ENCODE measurements around the gene FAM89A. TPM values are rescaled to one million over a fixed set of nuclear protein-coding genes. Genes with fewer than 3 reads are reported as not detected.
A peak's percentile ranks its signal among the peaks of the same experiment; 100 is the strongest.
"Not testable (repeated sequence)": the region's sequence is repeated elsewhere in the genome, so short reads cannot be mapped to it uniquely, and the experiment has no call there.

The FAM89A gene
- total RNA-seq, 1 donor from 2014 or later = 14.1 TPM

GRCh38 chr1:231047529-231047928, 7.5 kb upstream of the FAM89A start:
- not testable (repeated sequence) for H3K4me3 ChIP-seq (ENCODE audit: low read length in 3 of 3)

GRCh38 chr1:231046730-231047395, 6.8 kb upstream of the FAM89A start:
- H3K36me3 ChIP-seq (ENCODE audit: control insufficient read depth in 3 of 3, insufficient read depth in 3 of 3, low read length in 3 of 3) = no peaks in the 10 kb centered on the region
- no peaks in the 10 kb centered on the region for H3K4me1 ChIP-seq (ENCODE audit: control insufficient read depth in 3 of 3, insufficient read depth in 3 of 3, low read length in 3 of 3)
- H3K4me3 ChIP-seq (ENCODE audit: low read length in 3 of 3) = no peak overlapping the region
- no peak overlapping the region for H3K27ac ChIP-seq (ENCODE audit: low read depth, low read length)
- peaks cover 0 to 8% (median 4%) of the 10 kb centered on the region in 3 donors for H3K9me3 ChIP-seq (ENCODE audit: control insufficient read depth in 3 of 3, low read length in 3 of 3)
- H3K9ac ChIP-seq (ENCODE audit: low read depth in 1 of 3, low read length in 3 of 3) = no peak overlapping the region
- peaks cover 0 to 5% (median 0%) of the 10 kb centered on the region in 3 donors for H3K27me3 ChIP-seq (ENCODE audit: control insufficient read depth in 3 of 3, insufficient read depth in 3 of 3, low read length in 3 of 3)

More at GRCh38 chr1:231047529-231047928, 7.5 kb upstream of the FAM89A start:
- not testable (repeated sequence) for H3K27me3 ChIP-seq (ENCODE audit: control insufficient read depth in 3 of 3, insufficient read depth in 3 of 3, low read length in 3 of 3); H3K4me1 ChIP-seq (ENCODE audit: control insufficient read depth in 3 of 3, insufficient read depth in 3 of 3, low read length in 3 of 3); H3K9me3 ChIP-seq (ENCODE audit: control insufficient read depth in 3 of 3, low read length in 3 of 3); H3K27ac ChIP-seq (ENCODE audit: low read depth, low read length); H3K36me3 ChIP-seq (ENCODE audit: control insufficient read depth in 3 of 3, insufficient read depth in 3 of 3, low read length in 3 of 3); H3K9ac ChIP-seq (ENCODE audit: low read depth in 1 of 3, low read length in 3 of 3)

- not testable (repeated sequence) for H3K4me1 ChIP-seq (ENCODE audit: control insufficient read depth in 3 of 3, insufficient read depth in 3 of 3, low read length in 3 of 3); H3K27me3 ChIP-seq (ENCODE audit: control insufficient read depth in 3 of 3, insufficient read depth in 3 of 3, low read length in 3 of 3); H3K4me3 ChIP-seq (ENCODE audit: low read length in 3 of 3); H3K9me3 ChIP-seq (ENCODE audit: control insufficient read depth in 3 of 3, low read length in 3 of 3); H3K27ac ChIP-seq (ENCODE audit: low read depth, low read length); H3K9ac ChIP-seq (ENCODE audit: low read depth in 1 of 3, low read length in 3 of 3); H3K36me3 ChIP-seq (ENCODE audit: control insufficient read depth in 3 of 3, insufficient read depth in 3 of 3, low read length in 3 of 3)
Measured at GRCh38 chr1:231045921-231046729, 6.1 kb upstream of the FAM89A start.

DNA sequence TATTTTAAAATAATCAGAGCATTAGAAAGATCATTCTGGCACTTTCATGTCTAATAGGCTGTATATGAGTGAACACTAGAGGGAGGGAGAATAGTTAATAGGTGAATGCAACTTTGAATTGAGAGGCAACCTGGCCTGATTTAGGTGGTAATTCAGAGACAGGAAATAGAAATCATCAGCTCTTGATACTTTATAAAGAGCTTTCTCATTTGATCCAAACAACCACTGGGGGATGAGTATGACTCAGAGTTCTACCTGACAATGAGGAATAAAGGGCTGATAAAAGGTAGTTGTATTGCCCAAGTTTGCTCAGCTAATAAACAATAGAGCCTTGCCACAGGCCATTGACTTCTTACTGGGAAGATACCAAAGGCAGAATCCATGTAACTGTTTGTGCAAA, 5.2 kb upstream of the FAM89A start:
- Histone ChIP-seq H3K27ac (ENCODE audit: low read depth, low read length) (no peak overlapping the region), H3K27me3 (ENCODE audit: control insufficient read depth in 3 of 3, insufficient read depth in 3 of 3, low read length in 3 of 3) (peaks cover 0 to 5% (median 0%) of the 10 kb centered on the region in 3 donors), H3K9me3 (ENCODE audit: control insufficient read depth in 3 of 3, low read length in 3 of 3) (peaks cover 0 to 8% (median 4%) of the 10 kb centered on the region in 3 donors), H3K4me3 (ENCODE audit: low read length in 3 of 3) (no peak overlapping the region), H3K36me3 (ENCODE audit: control insufficient read depth in 3 of 3, insufficient read depth in 3 of 3, low read length in 3 of 3) (no peaks in the 10 kb centered on the region), H3K4me1 (ENCODE audit: control insufficient read depth in 3 of 3, insufficient read depth in 3 of 3, low read length in 3 of 3) (peaks cover 2 to 4% (median 3%) of the 10 kb centered on the region in 3 donors), H3K9ac (ENCODE audit: low read depth in 1 of 3, low read length in 3 of 3) (no peak overlapping the region)

DNA sequence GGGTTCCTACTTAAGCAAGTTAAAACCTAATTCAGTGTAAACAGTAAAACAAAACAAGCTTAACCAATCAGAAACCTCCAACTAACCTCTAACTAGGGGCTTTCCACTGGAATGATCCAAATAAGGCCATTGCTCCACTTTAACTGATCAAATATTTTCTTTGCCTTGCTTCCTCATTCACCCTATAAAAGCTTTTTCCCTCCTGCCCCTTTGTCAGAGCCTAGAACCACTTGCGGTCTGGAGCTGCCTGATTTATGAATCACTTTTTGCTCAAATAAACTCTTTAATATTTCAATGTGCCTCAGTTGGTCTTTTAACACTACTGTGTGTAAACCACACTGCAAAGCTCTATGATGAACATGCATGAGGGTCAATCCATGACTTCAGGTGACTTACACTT, 4.5 kb upstream of the FAM89A start:
- H3K4me1 ChIP-seq (ENCODE audit: control insufficient read depth in 3 of 3, insufficient read depth in 3 of 3, low read length in 3 of 3) = peaks cover 3 to 4% (median 3%) of the 10 kb centered on the region in 3 donors
- H3K27me3 ChIP-seq (ENCODE audit: control insufficient read depth in 3 of 3, insufficient read depth in 3 of 3, low read length in 3 of 3) = peaks cover 0 to 3% (median under 1%) of the 10 kb centered on the region in 3 donors
- H3K4me3 ChIP-seq (ENCODE audit: low read length in 3 of 3) = no peak overlapping the region
- H3K9me3 ChIP-seq (ENCODE audit: control insufficient read depth in 3 of 3, low read length in 3 of 3) = peaks cover 0 to 8% (median 4%) of the 10 kb centered on the region in 3 donors
- H3K27ac ChIP-seq (ENCODE audit: low read depth, low read length) = no peak overlapping the region
- no peak overlapping the region for H3K9ac ChIP-seq (ENCODE audit: low read depth in 1 of 3, low read length in 3 of 3)
- H3K36me3 ChIP-seq (ENCODE audit: control insufficient read depth in 3 of 3, insufficient read depth in 3 of 3, low read length in 3 of 3) = no peaks in the 10 kb centered on the region

DNA sequence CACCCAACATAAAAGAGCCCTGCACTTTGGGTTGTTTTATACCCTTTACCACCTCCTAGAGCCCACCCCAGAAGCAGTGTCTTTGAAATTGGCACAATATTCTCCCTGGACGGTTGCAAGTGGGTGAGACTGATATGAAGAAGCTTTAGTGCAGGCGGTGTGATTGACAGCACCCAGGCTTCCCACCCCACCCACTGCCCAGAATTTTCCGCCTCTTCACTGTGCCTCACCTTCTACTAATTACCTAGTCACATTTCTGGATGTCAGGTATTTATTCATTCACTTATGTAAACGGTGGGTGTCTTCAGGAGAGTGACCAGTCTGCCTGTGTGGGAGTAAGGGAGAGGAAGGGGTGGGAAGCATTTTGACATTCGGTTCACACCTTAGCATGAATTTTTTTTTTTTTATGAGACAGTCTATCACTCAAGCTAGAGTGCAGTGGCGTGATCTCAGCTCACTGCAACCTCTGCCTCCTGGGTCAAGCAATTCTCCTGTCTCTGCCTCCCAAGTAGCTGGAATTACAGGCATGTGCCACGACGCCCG, 1.7 kb upstream of the FAM89A start:
- H3K27me3 ChIP-seq (ENCODE audit: control insufficient read depth in 3 of 3, insufficient read depth in 3 of 3, low read length in 3 of 3) = peaks cover 0 to 20% (median 14%) of the 10 kb centered on the region in 3 donors
- no peaks in the 10 kb centered on the region for H3K36me3 ChIP-seq (ENCODE audit: control insufficient read depth in 3 of 3, insufficient read depth in 3 of 3, low read length in 3 of 3)
- H3K27ac ChIP-seq (ENCODE audit: low read depth, low read length) = no peak overlapping the region
- H3K4me3 ChIP-seq (ENCODE audit: low read length in 3 of 3) = no peak overlapping the region
- H3K9me3 ChIP-seq (ENCODE audit: control insufficient read depth in 3 of 3, low read length in 3 of 3) = peaks cover 0 to 8% (median 4%) of the 10 kb centered on the region in 3 donors
- H3K9ac ChIP-seq (ENCODE audit: low read depth in 1 of 3, low read length in 3 of 3) = no peak overlapping the region
- peaks cover 8 to 11% (median 10%) of the 10 kb centered on the region in 3 donors for H3K4me1 ChIP-seq (ENCODE audit: control insufficient read depth in 3 of 3, insufficient read depth in 3 of 3, low read length in 3 of 3)

DNA sequence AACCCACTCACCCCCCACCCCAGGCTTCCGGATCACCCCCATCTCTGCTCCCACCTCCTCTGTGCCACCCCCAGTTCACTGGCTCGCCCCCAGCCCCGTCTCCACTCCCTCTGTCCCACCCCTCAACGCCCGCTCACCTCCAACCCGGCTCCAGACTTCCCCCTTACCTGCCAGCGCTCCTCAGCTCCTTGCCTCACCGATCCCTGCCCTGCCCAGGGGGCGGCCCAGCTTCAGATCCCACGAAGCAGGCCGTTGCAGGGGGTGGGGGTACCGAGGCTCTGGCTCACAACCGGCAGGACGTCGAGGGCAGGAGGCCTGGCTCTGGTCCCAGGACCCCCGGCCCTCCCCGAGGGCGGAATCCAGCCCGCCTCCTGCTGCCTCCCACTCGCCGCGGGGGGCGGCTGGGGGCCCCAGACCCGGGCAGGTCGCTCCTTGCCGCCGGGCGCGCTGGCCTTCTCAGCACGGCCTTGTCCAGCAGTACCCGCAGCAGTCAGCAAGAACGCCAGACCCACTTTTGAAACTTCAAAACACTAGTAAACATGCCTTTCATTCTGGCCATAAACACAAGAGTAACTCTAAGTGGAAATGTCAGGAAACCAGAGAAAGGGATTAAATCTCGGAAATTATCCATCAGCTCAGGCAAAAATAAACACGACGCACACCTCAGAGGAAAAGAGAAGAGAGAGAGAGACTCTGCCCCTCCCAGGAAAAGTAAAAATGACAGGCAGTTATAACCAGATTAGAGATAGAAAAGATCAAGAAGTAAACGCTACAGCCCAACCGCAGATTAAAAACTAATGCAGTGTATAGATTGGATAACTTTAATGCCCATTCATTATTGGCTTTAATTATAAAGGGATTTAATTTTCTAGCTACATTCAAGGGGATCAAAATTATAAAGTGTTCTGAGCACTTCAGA, 1.0 kb upstream of the FAM89A start:
- peak overlapping the region; percentile 30 for H3K27ac ChIP-seq (ENCODE audit: low read depth, low read length)
- H3K4me3 ChIP-seq (ENCODE audit: low read length in 3 of 3) = peak overlapping the region; percentile 56 to 60 (median 56)
- peaks cover 8 to 11% (median 10%) of the 10 kb centered on the region in 3 donors for H3K4me1 ChIP-seq (ENCODE audit: control insufficient read depth in 3 of 3, insufficient read depth in 3 of 3, low read length in 3 of 3)
- H3K9me3 ChIP-seq (ENCODE audit: control insufficient read depth in 3 of 3, low read length in 3 of 3) = peaks cover 0 to 8% (median 4%) of the 10 kb centered on the region in 3 donors
- H3K9ac ChIP-seq (ENCODE audit: low read depth in 1 of 3, low read length in 3 of 3) = peak overlapping the region in 2 of 3 donors; percentile 23 to 45
- H3K36me3 ChIP-seq (ENCODE audit: control insufficient read depth in 3 of 3, insufficient read depth in 3 of 3, low read length in 3 of 3) = no peaks in the 10 kb centered on the region
- H3K27me3 ChIP-seq (ENCODE audit: control insufficient read depth in 3 of 3, insufficient read depth in 3 of 3, low read length in 3 of 3) = peaks cover 0 to 20% (median 14%) of the 10 kb centered on the region in 3 donors

- Histone ChIP-seq H3K36me3 (ENCODE audit: control insufficient read depth in 3 of 3, insufficient read depth in 3 of 3, low read length in 3 of 3) (no peaks in the 10 kb centered on the region), H3K27ac (ENCODE audit: low read depth, low read length) (no peak overlapping the region), H3K27me3 (ENCODE audit: control insufficient read depth in 3 of 3, insufficient read depth in 3 of 3, low read length in 3 of 3) (peaks cover 0 to 20% (median 14%) of the 10 kb centered on the region in 3 donors), H3K9me3 (ENCODE audit: control insufficient read depth in 3 of 3, low read length in 3 of 3) (peaks cover 0 to 1% (median 0%) of the 10 kb centered on the region in 3 donors), H3K4me1 (ENCODE audit: control insufficient read depth in 3 of 3, insufficient read depth in 3 of 3, low read length in 3 of 3) (peaks cover 8 to 11% (median 10%) of the 10 kb centered on the region in 3 donors), H3K9ac (ENCODE audit: low read depth in 1 of 3, low read length in 3 of 3) (peak overlapping the region; percentile 33 to 74 (median 71)), H3K4me3 (ENCODE audit: low read length in 3 of 3) (peak overlapping the region; percentile 61 to 72 (median 65))
Measured at GRCh38 chr1:231039161-231040018, 664 bp downstream of the FAM89A start.
